ENCODE measurements around the gene CSNK1G2. TPM values are rescaled to one million over a fixed set of nuclear protein-coding genes. Genes with fewer than 3 reads are reported as not detected.
A peak's percentile ranks its signal among the peaks of the same experiment; 100 is the strongest.

Gene CSNK1G2
- total and polyA plus RNA-seq, 2 experiments from 2014 or later = 39.6 to 147 TPM

DNA sequence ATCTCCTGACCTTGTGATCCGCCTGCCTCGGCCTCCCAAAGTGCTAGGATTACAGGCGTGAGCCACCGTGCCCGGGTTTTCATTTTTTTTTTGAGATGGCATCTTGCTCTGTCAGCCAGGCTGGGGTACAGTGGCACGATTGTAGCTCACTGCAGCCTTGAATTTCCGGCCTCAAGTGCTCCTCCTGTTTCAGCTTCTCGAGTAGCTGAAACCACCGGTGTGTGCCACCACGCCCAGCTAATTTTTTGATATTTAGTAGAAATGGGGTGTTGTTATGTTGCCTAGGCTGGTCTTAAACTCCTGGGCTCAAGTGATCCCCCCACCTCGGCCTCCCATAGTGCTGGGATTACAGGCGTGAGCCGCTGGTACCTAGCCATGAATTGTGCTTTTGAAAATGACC, 29.9 kb upstream of the CSNK1G2 start (continued):
- TF ChIP-seq, protein P1, sequence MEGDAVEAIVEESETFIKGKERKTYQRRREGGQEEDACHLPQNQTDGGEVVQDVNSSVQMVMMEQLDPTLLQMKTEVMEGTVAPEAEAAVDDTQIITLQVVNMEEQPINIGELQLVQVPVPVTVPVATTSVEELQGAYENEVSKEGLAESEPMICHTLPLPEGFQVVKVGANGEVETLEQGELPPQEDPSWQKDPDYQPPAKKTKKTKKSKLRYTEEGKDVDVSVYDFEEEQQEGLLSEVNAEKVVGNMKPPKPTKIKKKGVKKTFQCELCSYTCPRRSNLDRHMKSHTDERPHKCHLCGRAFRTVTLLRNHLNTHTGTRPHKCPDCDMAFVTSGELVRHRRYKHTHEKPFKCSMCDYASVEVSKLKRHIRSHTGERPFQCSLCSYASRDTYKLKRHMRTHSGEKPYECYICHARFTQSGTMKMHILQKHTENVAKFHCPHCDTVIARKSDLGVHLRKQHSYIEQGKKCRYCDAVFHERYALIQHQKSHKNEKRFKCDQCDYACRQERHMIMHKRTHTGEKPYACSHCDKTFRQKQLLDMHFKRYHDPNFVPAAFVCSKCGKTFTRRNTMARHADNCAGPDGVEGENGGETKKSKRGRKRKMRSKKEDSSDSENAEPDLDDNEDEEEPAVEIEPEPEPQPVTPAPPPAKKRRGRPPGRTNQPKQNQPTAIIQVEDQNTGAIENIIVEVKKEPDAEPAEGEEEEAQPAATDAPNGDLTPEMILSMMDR (conservative IDR thresholded peaks at IDR 0.05; ENCODE audit: low read depth in 2 of 2) = no peak
- TF ChIP-seq NANOG (IDR thresholded peaks at IDR 0.05; ENCODE audit: borderline replicate concordance) = no peak
- no peak for TF ChIP-seq CREB1 (CRISPR knock-in tag; IDR thresholded peaks at IDR 0.05; ENCODE audit: low read depth)
- TF ChIP-seq JUNB (IDR thresholded peaks at IDR 0.05; ENCODE audit: unreplicated experiment) = no peak

- peaks cover 6% of the 10 kb centered on the region for H3K27me3 Mint-ChIP-seq (ENCODE audit: insufficient read depth, low read depth, poor library complexity)
- no peaks in the 10 kb centered on the region for H3K9me3 Mint-ChIP-seq
- no peaks in the 10 kb centered on the region for H3K9me2 ChIP-seq (ENCODE audit: insufficient read depth)
- peak; percentile 41 for DNase-seq (ENCODE audit: low spot score)
- ATAC-seq = no peak; the same call in 2 of the 3 replicates
- no peaks in the 10 kb centered on the region for H3K27me3 ChIP-seq (ENCODE audit: insufficient read depth)
- H3K27ac Mint-ChIP-seq = no peak overlapping the region
- peaks cover 4% of the 10 kb centered on the region for H4K20me1 ChIP-seq (replicated peaks; ENCODE audit: insufficient read depth)
- 0 out of 3 replicates have a peak, but pooled peaks cover 2% of the 10 kb centered on the region for H3K4me1 Mint-ChIP-seq
- H3K4me2 ChIP-seq = no peak overlapping the region
- H3K36me3 Mint-ChIP-seq (ENCODE audit: low read depth) = peaks cover 19% of the 10 kb centered on the region
- no peaks in the 10 kb centered on the region for H3F3A ChIP-seq (replicated peaks; ENCODE audit: low read depth)
- no peaks in the 10 kb centered on the region for H3K4me1 ChIP-seq (ENCODE audit: insufficient read depth)
- H3K4me3 Mint-ChIP-seq = no peak overlapping the region
- H3K4me3 ChIP-seq = no peak overlapping the region
- peaks cover 62% of the 10 kb centered on the region for H3K79me2 ChIP-seq (replicated peaks; ENCODE audit: insufficient read depth)
- no peak overlapping the region for H3K27ac ChIP-seq (ENCODE audit: low read depth)
- no peaks in the 10 kb centered on the region for H3K36me3 ChIP-seq (ENCODE audit: insufficient read depth)
- H2AFZ ChIP-seq = no peak overlapping the region
- no peak for TF ChIP-seq ETS1 (IDR thresholded peaks at IDR 0.05)
- TF ChIP-seq ZNF331 (CRISPR knock-in tag; IDR thresholded peaks at IDR 0.05; ENCODE audit: low read depth) = no peak
- TF ChIP-seq EZH2 (IDR thresholded peaks at IDR 0.05; ENCODE audit: low read depth, unreplicated experiment) = no peak
- no peak for TF ChIP-seq CREB1 (CRISPR knock-in tag; IDR thresholded peaks at IDR 0.05; ENCODE audit: low read depth)
- TF ChIP-seq REST (IDR thresholded peaks at IDR 0.05; ENCODE audit: unreplicated experiment) = no peak
- TF ChIP-seq JUNB (IDR thresholded peaks at IDR 0.05; ENCODE audit: unreplicated experiment) = no peak
- no peak for TF ChIP-seq ZNF114 (CRISPR knock-in tag; IDR thresholded peaks at IDR 0.05)
- no peak for TF ChIP-seq EZH2phosphoT487 (IDR thresholded peaks at IDR 0.05; ENCODE audit: unreplicated experiment)
- TF ChIP-seq, protein P2, sequence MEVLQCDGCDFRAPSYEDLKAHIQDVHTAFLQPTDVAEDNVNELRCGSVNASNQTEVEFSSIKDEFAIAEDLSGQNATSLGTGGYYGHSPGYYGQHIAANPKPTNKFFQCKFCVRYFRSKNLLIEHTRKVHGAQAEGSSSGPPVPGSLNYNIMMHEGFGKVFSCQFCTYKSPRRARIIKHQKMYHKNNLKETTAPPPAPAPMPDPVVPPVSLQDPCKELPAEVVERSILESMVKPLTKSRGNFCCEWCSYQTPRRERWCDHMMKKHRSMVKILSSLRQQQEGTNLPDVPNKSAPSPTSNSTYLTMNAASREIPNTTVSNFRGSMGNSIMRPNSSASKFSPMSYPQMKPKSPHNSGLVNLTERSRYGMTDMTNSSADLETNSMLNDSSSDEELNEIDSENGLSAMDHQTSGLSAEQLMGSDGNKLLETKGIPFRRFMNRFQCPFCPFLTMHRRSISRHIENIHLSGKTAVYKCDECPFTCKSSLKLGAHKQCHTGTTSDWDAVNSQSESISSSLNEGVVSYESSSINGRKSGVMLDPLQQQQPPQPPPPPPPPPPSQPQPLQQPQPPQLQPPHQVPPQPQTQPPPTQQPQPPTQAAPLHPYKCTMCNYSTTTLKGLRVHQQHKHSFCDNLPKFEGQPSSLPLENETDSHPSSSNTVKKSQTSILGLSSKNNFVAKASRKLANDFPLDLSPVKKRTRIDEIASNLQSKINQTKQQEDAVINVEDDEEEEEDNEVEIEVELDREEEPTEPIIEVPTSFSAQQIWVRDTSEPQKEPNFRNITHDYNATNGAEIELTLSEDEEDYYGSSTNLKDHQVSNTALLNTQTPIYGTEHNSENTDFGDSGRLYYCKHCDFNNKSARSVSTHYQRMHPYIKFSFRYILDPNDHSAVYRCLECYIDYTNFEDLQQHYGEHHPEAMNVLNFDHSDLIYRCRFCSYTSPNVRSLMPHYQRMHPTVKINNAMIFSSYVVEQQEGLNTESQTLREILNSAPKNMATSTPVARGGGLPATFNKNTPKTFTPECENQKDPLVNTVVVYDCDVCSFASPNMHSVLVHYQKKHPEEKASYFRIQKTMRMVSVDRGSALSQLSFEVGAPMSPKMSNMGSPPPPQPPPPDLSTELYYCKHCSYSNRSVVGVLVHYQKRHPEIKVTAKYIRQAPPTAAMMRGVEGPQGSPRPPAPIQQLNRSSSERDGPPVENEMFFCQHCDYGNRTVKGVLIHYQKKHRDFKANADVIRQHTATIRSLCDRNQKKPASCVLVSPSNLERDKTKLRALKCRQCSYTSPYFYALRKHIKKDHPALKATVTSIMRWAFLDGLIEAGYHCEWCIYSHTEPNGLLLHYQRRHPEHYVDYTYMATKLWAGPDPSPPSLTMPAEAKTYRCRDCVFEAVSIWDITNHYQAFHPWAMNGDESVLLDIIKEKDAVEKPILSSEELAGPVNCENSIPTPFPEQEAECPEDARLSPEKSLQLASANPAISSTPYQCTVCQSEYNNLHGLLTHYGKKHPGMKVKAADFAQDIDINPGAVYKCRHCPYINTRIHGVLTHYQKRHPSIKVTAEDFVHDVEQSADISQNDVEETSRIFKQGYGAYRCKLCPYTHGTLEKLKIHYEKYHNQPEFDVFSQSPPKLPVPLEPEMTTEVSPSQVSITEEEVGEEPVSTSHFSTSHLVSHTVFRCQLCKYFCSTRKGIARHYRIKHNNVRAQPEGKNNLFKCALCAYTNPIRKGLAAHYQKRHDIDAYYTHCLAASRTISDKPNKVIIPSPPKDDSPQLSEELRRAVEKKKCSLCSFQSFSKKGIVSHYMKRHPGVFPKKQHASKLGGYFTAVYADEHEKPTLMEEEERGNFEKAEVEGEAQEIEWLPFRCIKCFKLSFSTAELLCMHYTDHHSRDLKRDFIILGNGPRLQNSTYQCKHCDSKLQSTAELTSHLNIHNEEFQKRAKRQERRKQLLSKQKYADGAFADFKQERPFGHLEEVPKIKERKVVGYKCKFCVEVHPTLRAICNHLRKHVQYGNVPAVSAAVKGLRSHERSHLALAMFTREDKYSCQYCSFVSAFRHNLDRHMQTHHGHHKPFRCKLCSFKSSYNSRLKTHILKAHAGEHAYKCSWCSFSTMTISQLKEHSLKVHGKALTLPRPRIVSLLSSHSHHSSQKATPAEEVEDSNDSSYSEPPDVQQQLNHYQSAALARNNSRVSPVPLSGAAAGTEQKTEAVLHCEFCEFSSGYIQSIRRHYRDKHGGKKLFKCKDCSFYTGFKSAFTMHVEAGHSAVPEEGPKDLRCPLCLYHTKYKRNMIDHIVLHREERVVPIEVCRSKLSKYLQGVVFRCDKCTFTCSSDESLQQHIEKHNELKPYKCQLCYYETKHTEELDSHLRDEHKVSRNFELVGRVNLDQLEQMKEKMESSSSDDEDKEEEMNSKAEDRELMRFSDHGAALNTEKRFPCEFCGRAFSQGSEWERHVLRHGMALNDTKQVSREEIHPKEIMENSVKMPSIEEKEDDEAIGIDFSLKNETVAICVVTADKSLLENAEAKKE (CRISPR knock-in tag; IDR thresholded peaks at IDR 0.05) = no peak
- no peak for TF ChIP-seq POLR2AphosphoS5 (IDR thresholded peaks at IDR 0.05; ENCODE audit: low read depth)
- no peak for TF ChIP-seq STAT1 (IDR thresholded peaks at IDR 0.05; ENCODE audit: unreplicated experiment)
- no peak for TF ChIP-seq NANOG (IDR thresholded peaks at IDR 0.05; ENCODE audit: borderline replicate concordance)
Observed at GRCh38 chr19:1911995-1912394, 29.0 kb upstream of the CSNK1G2 start.

Data from GM23338 (cell line).